GM21723 (cell line): ENCODE measurements around the gene KRTAP4-3.
"Not testable (repeated sequence)": the region's sequence is repeated elsewhere in the genome, so short reads cannot be mapped to it uniquely, and the experiment has no call there.

Experiments
- ATAC-seq: cut with Tn5 transposase; IDR thresholded peaks from one replicate; pipeline ENCODE4 v1.9.1; 2021; ENCODE audit warnings: mild to moderate bottlenecking, moderate library complexity; ENCODE audit not compliant: unreplicated experiment

KRTAP4-3 gene

GRCh38 chr17:41119696-41120690, 48.0 kb downstream of the KRTAP4-3 start:
- ATAC-seq, result not testable (repeated sequence)

- ATAC-seq, result no peak
Observed at GRCh38 chr17:41118721-41119120, 49.3 kb downstream of the KRTAP4-3 start.

GRCh38 chr17:41117846-41118386, 50.1 kb downstream of the KRTAP4-3 start, which contains the start of gene KRTAP4-11:
Gene KRTAP4-11 (minus strand): TSS chr17:41118373. CDS start chr17:41118315, 58 bp downstream.
- not testable (repeated sequence) for ATAC-seq
